TTC549 (cell line): ENCODE measurements around the gene CREB3L1.

Source experiments
- FAIRE-seq: peaks from 2 replicates; lab custom pipeline; 2012; peaks lifted over from hg19 to GRCh38; lab: Jason Lieb, UNC

The CREB3L1 gene

DNA sequence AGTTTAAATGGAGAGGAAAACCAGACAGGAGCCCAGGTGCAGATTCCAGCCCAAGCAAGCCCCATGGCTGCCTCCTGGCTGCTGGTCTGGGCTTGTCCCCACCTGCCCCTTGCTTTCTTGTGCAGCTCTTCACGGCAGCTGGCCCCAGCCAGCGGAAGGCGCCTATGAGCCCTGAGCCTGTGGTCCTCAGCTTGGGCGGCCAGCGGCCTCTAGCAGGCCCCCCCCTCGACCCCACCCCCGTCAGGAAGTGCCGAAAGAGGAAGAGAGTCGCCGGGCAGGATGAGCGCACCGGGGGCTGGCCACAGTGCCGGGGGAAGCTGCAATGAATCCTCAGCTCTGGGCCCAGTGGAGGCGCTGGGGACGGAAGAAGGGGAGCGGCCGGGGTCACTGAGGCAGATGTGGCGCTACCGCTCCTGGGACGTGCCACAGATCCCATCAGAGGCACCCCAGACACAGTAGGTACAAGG is 67.7 kb downstream of the CREB3L1 start:
- FAIRE-seq: no peak

DNA sequence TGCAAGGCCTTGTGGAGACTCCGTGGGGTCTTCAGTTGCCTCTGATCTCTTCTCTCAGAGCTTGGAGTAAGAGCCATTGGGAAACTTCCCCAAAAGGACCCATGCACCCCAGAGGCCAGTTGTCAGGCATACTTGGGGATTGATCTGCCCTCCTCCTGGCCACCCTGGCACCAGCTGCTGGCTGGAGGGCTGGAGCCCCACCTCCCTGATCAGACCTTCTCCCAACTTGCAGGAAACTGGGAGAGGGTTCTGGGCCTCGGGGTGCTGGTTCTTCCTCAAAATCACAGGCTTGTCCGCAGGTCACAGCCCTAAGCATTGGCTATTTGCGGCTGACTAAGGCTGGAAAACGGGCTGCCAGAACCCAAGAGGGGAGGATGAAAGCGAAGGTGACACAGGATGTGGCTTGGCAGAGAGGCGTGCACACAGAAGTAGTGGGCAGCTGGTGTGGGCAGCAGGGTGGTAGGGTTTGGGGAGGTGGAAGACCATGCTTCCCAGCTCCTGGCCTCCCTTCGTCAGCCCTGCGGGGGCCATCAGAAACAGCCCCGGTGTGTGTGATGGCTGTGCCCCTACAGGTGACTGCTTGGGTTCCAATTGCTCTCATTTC is 68.5 kb downstream of the CREB3L1 start:
- no peak for FAIRE-seq

DNA sequence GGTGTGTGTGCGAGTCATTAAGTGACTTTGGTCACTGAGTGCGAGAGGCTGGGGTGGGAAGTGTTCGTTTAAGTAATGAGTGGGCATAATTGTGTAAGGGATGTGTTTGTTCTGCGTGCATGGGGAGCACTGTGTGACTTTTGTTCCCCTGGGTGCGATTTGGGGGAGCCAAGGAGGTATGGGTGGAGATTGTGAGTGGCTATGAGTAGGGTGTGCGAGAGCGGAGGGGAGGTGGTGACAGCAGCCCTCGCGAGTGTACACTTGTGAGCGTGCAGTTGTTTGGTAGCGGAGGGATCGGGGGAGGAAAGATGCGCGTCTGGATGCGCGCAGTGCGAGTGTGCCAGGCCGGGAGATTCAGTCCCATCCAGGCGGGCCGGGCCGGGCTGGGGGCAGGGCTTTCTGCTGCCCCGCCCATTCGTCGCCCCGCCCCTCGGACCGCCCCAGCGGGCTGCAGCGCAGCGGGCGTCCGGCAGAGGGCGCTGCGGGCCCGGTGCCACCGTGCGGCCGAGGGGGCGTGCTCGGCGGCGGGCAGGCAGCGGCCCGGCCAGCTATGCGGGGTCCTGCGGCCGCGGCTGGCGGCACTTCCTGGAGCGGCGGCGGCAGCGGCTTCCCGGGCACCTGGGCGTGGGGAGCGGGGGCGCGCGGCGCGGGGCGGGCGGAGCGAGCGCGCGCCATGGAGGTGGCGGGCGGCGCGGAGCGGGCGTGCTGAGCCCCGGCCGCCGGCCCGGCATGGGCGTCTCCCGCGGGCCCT is 69.6 kb downstream of the CREB3L1 start, which contains the start of gene DGKZ:
DGKZ (plus strand) TSS at position 578 of the 751 bp plus-strand sequence. CDS start 197 bp downstream, outside the sequence.
- FAIRE-seq: no peak

DNA sequence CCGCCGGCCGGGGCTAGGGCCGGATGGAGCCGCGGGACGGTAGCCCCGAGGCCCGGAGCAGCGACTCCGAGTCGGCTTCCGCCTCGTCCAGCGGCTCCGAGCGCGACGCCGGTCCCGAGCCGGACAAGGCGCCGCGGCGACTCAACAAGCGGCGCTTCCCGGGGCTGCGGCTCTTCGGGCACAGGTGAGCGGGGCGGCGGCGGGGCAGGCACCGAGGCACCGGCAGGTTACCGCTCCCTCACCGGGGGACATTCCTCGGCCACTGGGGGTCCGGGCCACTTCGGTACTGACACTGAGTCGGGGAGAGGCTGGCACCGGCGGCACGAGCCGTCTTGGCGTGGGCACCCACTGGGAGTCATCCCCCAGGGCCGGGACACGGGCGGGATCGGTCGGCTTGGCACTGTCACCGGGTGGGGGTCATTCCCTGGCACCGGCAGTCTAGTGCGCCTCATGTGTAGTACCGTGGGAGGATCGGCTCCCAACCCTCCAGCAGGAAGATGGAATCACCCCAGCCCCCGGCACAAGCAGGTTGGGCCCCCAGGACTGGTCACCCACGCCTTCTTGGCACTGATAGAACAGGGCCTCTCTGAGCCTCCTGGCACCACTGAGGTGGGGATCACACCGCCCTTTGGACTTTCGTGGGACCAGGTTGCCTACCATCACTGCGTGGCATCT is 70.3 kb downstream of the CREB3L1 start:
- no peak for FAIRE-seq

DNA sequence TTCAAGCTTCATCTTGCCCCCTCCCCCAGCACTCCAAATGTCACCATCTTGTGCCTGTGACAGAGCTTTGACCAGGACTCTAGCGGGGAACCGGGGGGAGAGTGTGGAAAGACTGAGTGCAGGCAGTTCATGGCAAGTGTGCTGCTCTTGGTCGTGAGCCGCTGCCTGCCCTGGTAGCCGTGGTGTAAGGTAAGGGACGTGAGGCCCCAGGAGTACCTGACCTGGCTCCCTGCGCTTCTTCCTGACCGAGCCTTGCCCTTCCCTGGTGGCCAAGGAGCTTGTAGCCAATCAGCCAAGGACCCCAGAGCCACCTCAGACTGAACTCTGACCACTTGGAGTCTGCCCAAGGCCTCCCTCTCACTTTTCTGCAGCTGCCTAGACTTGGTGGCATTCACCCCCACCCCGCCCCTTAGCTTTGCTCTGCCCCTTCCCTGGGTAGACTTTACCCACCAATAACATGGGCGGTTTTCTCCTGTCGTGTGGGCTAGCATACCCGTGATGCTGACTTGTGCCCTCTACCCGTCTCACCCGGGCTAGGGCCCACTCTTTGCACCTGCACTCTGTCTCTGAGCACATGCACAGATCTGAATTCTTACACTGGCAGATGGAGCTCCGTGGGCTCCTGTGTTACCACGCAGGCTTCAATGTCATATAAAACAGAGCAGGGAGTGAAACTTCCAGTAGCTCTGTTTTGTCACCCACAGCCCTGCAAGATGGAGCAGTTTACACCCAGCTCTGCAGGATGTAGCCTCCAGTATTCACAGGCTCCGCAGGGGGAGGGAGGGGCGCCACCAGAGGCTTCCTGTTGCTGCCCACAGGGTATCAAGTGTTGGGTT is 71.3 kb downstream of the CREB3L1 start:
- no peak for FAIRE-seq

DNA sequence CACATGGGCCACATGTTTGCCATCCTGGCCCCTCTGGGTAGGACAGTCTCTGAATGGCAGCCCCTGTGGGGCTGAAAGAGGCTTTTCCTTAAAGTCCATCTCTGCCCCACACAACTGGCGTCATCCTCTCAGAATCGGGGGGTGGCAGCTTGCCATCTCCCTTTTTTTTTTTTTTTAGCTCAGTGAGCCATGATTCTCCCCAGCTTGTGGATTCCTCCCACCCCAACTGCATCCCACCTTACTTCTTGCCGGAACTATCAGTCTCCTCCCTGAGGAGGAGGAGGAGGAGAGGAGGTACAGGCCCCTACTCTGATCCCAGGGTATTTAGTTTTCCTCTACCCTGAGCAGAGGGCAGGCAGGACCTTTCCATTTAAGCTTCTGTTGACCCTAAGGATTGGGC is 73.2 kb downstream of the CREB3L1 start:
- FAIRE-seq: no peak

DNA sequence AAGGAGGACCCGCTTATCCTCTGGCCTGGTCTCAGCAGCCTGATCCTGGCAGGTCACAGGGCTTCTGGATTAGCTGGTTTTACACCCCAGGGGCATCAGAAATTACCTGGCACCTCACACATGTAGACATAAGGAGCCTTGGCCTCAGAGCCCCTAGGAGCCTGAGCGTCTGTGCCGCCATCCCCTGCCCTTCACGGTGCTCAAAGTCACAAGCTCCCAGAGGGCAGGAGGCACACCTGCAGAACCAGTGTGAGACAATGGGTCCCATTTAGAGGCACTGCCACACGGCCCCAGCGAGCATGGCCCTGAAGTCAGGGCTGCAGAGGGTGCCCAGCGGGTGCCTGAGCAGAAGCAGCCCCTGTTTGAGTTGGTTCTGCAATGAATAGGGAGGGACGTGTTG is 73.7 kb downstream of the CREB3L1 start:
- FAIRE-seq: no peak

DNA sequence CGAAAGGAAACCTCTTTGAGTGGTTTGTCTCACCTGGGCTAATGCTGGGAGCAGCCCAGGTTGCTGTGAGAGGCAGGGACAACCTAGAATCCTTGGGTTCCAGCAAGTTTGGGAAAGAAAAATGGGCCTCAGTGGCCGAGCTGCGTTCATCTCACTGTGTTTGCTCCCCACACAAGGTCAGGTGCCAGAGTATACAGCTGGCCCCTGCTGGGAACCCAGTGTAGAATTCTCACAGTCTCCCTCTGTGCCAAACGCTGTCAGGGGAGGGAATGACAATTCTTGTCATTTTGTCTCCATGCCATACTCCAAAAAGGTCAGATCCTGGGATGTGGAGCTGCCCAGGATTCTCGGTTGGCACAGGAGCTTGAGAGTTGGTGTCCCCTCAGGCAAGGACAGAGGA is 74.1 kb downstream of the CREB3L1 start:
- FAIRE-seq: no peak

DNA sequence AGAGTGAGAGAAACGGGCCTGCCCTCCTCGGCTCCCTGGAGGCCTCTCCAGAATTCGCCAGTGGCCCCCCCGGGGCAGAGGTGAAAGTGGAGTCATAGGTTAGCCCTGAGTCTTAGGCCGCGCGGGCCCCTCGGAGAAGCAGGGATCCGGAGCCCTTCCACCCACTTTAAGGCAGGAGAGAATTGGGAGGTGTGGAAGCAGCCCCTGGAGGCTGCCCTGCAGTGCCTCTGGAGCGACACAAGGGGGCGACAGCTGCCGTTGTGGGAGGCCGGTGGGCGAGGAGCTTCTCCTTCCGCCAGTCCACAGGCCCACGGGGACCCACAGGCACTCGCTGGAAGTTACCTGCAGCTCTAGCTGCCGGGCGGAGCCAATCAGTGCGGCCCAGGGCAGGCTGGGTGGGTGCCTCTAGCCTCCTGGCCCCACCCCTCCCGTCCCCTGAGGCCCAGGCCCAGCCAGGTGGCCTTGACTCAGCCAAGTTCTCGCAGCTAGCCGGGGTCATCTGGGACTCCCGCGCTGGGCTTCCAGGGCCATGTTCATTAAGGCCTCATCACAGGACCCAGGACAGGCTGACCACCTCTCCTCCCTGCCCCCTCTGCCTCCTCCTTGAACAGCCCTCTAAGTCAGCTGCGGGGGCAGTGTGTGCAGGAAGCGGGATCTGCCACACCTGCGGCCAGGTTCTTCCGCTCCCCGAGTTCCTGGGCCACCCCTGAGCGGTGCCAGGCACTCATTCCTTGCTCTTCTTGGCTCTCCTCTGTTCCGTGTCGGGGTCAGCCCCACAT is 74.8 kb downstream of the CREB3L1 start:
- no peak for FAIRE-seq

DNA sequence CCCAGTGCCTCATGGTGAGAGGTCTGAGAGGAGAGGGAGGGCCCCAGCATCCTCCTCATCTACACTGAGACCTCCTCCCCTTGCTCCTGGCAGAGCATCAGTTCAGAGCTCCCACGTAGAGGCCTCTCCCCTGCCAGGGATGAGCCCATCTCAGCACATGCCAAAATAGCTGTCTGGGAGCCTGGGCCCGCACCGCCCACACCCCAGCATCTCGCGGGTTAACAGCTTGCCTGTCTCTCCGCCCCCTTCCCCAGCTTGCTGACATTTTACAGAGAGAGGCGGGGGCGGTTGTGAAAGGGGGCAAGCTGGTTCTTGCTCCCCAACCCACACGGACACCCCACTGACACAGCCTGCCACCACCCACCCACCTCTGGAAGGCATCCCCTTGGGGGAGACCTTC is 76.2 kb downstream of the CREB3L1 start:
- FAIRE-seq: no peak

DNA sequence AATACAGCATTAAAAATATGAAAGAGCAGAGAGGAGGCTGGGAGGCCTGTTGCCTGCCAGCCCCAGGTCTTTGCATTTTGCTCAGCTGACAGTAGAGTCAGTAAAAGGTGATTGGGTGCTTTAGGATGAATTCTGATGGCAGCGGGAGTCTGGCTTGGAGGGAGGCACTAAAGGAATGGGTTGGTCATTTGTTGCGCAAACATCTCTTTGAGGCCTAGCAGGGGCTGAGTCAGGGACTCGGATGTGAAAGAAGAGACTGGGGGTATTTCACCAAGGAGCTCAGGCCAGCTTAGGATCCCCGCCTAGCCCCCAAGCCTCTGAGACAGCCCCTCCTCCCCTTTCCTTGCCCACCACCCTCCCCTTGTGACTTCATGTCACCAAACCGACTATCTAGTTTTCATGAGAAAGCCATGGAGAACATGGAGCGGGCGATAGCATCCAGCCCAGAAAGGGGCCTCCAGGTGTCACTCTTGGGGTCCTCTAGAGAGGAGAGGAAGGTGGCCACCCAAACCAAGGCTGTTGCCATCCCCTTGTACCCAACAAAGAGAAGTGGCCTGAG is 79.5 kb downstream of the CREB3L1 start:
- FAIRE-seq: no peak

DNA sequence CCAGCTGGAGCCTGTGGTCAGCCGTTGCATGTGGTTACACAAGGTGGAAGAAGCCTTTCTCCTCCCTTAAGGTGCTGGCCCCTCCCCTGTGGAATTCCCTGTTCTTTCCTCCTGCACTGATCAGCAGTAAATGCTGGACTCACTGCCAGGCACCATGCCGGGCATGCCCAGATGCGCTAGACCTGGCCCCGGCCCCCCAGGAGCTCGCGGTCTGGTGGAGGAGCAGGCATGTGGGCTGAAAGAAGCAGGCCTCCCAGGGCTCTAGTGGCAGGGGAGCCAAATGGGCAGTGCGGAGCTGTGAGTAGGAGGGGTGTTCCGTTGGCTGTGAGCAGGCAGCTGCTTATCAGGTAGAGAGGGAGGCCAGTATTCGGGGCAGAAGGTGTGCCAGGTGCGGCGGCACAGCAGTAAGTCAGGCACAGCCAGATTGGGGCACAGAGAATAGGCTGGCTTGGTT is 80.0 kb downstream of the CREB3L1 start:
- no peak for FAIRE-seq

DNA sequence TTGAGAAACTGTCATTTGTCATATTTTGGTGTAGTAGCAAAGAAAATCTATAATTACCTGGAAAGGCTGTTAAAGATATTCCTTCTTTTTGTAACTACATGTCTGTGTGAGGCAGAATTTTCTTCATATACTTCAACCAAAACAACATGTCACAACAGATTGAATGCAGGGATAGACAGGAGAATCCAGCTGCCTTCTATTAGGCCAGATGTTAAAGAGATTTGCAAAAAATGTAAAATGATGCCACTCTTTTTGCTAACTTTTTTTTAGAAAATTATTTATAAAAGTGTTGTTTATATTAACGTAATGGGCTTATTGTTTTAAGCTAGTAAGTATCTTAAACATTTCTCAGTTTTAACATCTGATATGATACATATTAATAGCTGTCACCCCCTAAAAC is 82.5 kb downstream of the CREB3L1 start:
- FAIRE-seq: no peak

DNA sequence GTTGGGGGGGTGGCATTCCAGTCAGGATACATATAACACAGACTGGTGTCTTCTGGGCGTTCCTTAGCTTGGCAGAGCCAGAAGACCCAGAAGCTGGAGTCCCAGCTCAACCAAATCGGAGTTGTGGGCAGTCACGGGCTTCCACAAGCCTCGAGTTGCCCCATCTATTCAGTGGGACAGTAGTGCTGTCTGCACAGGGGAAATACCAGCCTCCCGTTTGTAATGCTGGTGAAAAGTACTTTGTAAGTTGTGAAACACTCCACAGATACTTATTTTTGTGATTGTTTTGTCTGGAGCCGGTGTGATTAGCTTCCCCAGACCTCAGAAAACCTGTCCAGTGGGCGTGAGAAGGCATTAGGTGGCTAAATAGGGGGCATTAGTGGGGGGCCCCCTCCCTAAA is 83.4 kb downstream of the CREB3L1 start:
- no peak for FAIRE-seq

DNA sequence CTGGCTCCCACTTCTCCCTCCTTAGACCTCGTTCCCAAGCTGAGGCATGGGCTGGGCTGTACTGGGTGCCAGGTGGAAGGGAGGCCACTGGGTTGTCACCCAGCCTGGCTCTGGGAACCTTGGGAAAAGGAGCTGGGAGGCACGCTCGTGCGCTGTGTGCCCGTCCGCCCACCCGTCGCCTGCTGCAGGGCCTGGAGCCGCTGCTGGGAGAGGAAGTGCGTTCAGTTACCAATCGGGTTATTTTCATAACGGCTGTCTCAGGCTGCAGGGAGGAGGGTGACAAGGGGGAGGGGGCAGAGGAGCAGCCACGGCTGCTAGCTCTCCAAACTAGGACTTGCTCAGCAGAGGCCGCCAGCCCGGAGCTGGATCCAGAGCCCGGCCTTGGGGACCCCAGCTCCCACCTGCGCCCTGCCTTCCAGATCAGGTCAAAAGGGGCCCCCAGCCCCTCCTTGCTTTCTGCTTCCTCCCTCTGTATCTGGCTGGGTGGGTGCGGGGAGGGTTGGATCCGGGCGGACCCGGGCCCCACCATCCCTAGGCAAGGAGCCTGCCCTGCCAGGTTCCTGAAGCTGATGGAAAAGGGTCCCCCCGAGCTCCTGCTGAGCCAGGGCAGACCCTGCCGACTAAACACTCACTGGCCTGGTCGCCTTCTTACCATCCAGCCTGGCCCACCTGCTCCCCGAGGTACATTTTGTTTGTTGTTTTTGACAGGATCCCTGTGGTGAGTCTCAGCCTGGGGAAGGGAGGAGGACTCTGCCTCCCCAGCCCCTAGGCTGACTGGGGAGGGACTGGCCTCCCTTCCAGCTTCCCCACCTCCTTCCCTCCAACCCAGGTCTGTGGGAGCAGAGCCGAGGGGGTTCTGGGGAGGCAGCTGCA is 84.1 kb downstream of the CREB3L1 start:
- no peak for FAIRE-seq

DNA sequence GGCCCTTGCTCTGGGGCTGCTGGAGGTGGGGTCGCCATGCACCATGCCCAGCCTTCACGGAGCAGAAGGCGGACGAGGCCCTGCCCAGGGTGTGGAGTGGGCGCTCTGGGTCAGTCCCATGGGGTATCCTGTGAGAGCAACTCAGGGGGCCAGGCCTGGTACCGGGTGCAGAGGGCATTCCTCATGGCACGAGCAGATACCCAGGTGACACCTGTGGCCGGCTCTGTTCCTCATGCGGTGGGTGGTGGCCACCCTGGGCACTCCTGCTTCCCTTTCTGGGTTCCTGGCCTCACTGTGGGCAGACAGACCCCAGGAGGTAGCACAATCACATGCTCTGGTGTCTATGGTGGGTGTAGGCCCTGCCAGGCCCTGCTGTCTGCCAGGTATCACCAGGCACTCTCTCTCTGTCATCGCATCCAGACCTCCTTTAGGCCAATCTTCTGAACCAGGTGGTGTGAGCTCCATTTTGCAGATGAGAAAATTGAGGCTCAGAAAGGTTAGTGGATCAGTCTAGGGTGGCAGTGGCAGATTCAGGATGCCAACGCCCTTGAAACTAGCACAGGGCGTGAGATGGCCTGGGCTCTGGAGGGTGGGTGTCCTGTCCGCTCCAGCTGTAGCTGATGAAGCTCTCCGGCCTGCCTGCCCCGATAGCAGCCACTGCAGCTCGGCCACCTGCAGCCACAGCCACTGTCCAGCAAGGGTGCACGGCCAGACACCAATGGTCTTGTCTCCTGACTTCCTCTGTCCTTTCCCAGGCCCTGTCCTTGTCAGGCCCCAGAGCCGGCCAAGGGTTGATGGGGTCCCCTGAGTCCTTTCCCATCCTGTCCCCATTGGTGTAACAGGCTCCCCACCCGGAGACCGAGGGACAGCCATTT is 84.9 kb downstream of the CREB3L1 start:
- FAIRE-seq: no peak

DNA sequence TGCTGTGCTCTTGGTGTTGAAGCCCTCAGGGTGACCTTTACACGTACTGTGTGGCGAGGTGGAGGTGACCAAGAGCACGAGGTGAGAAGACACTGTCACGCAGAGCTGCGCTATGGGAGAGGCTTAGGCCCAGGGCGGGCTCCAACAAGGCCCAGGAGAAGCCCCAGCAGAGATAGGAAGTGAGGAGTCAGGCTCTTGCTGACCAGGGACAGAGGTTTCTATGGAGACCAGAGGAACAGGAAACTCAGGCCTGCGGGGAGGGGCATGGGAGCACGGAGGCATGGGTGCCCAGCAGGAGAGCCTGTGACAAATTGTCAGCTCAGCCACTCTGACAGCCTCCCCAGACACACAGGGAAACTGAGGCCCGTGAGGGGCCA is 85.6 kb downstream of the CREB3L1 start:
- no peak for FAIRE-seq

DNA sequence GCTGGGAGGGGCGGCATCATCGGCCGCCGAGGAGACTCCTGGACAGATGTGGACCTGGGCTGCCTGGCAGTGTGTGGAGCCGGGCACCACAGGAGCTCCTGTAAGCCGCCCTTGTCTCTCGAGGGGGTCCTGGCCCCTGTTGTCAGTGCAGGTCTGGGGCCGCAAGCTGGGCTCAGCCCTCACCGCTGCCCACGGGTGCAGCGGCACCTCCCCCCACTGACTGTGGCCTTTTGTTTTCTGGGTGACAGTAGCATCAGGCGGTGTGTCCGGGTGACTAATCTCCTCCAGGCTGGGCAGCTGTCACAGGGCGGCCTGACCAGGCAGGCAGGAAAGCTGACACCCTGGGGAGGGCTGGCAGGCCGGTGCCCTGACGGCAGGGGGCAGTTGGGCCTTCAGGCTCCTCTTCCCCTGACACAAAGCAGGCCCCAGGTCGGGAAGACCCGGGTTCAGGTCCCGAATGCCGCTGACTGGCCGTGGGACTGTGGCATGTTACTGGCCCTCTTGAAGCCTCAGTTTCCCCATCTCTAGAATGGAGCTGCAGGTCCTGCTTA is 86.1 kb downstream of the CREB3L1 start:
- no peak for FAIRE-seq

DNA sequence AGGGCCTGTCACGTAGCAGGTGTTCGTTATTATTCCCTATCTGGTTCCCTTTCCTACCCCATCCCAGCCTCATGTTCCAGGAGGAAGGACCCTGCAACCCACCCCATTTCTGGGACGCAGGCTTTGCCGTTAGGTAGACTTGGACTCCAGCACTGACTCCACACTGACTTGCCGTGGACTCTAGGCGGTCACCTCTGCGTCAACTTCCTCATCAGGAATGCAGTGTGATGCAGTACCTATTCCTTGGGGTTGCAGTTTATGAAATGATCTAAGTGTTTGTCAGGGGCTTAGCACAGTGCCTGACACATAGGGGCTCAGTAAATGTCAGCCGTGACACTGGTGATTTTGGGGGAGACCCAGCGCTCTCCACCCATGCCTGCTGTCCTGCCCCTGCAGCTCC is 86.6 kb downstream of the CREB3L1 start:
- FAIRE-seq: no peak
